GM19023 (cell line): ENCODE measurements around the gene RHOU.
A peak's percentile ranks its signal among the peaks of the same experiment; 100 is the strongest.

Experiments
- ATAC-seq: cut with Tn5 transposase; IDR thresholded peaks from one replicate; pipeline ENCODE4 v1.9.1; 2021; ENCODE audit warnings: mild to moderate bottlenecking, moderate library complexity; ENCODE audit not compliant: unreplicated experiment

Gene RHOU

GRCh38 chr1:228782662-228783417 is 47.6 kb downstream of the RHOU start:
- ATAC-seq = no peak

- no peak for ATAC-seq
These were observed 48.2 kb downstream of the RHOU start for GRCh38 chr1:228783418-228784040.

- no peak for ATAC-seq
These were observed 48.9 kb downstream of the RHOU start for GRCh38 chr1:228784181-228784580.

GRCh38 chr1:228785366-228786330 is 50.4 kb downstream of the RHOU start:
- no peak for ATAC-seq

- no peak for ATAC-seq
These were observed 51.3 kb downstream of the RHOU start for GRCh38 chr1:228786361-228787129.

- ATAC-seq = no peak
These were observed 56.5 kb downstream of the RHOU start for GRCh38 chr1:228791791-228792190.

- ATAC-seq = no peak
These were observed 57.3 kb downstream of the RHOU start for GRCh38 chr1:228792601-228793000.

- ATAC-seq = no peak
These were observed 57.8 kb downstream of the RHOU start for GRCh38 chr1:228793032-228793431.

GRCh38 chr1:228794173-228794572 is 58.9 kb downstream of the RHOU start:
- peak; percentile 55 for ATAC-seq

- peak; percentile 59 for ATAC-seq
These were observed 59.5 kb downstream of the RHOU start for GRCh38 chr1:228794810-228795209.

GRCh38 chr1:228795596-228795995 is 60.3 kb downstream of the RHOU start:
- no peak for ATAC-seq
